ENCODE results near the gene RET.

DNA sequence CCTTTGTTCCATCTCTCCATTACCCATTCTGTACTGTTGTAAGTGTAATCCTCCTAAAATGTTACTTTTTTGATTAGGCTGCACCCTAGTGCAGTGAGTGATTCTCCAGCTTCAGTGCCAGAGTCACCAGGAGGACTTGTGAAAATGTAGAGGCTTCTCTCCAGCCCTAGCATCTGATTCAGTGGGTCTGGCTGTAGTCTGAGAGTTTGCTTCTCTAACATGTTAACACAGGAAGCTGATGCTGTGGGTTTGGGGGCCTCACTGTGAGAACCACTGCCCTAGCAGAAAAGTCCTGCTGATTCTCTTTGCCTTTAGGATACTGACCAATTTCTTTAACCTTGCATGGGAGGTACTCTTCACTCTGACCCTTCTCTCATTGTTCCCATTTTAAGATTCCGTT, 85.7 kb downstream of the RET start:
- TF ChIP-seq CTCF (IDR thresholded peaks at IDR 0.05; ENCODE audit: low read depth, low read length, poor library complexity, severe bottlenecking) (no peak), EZH2phosphoT487 (IDR thresholded peaks at IDR 0.05; ENCODE audit: borderline replicate concordance, low read length) (no peak)

Measured in DOHH2 (cell line).